GM13976 (cell line): Measurements from ENCODE around the gene RNU5D-1.

ENCODE experiments used
- DNase-seq: peaks from one replicate; pipeline ENCODE4 v3.0.0; 2012; ENCODE audit warnings: low spot score
- CTCF ChIP-seq: IDR thresholded peaks from 2 replicates; pipeline ENCODE4 v1.5.1; 2012; ENCODE audit warnings: borderline replicate concordance, mild to moderate bottlenecking; ENCODE audit not compliant: insufficient read depth; ENCODE audit errors: extremely low read depth, missing control alignments, control extremely low read depth
- in situ Hi-C: fragments of 300-500 bp; cut with MboI; formaldehyde crosslinking; loops from one replicate; pipeline ENCODE4 v1.12.0; 2022; ENCODE audit warnings: low sequenced_read_pairs, mixed read lengths, inconsistent platforms; ENCODE audit not compliant: unreplicated experiment

RNU5D-1 gene

DNA sequence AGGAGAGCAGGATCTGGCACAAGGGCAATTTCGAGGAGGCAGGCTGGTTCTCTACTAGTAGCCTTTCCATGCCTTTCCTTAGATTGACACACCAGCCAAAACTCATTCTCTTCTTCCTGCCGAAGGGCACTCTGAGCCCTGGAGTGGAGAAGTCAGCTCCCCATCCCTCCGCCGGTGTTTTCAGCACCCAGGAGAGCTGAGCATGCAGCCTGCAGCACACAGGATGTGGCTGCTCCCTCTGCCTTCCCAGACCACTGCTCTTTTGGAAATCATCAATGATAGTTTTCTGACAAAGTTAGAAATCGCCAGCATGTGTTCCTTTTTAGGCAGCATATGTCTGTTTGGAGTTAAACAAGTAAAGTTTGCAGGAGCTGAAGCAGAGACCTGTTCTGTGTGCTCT, 11.7 kb downstream of the RNU5D-1 start:
- TF ChIP-seq CTCF: no peak
- in situ Hi-C loops: no loop called here
- no peak for DNase-seq

DNA sequence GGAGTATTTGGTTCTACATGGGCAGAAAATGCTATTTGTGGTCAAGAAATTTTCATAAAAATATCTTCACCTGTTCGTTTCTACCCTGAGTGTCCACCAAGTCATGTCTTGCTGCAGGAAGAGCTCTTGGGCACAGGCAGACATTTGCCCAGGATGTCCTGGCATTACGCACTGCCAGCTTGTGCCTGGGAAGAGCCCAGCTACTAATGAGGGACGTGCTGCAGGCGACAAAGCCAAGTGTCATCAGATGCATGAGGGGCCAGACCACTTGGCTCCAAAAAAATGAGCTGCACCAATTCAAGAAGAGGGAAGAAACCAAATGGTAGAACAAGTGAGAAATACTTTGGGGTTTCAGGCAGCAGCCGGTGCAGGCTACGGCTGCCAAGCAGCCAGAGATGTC, 12.9 kb downstream of the RNU5D-1 start:
- DNase-seq: no peak
- TF ChIP-seq CTCF: no peak
- in situ Hi-C loops: no loop called here

GRCh38 chr1:44717653-44718052, 13.3 kb downstream of the RNU5D-1 start:
- TF ChIP-seq CTCF: no peak
- DNase-seq: no peak
- in situ Hi-C loops: no loop called here

DNA sequence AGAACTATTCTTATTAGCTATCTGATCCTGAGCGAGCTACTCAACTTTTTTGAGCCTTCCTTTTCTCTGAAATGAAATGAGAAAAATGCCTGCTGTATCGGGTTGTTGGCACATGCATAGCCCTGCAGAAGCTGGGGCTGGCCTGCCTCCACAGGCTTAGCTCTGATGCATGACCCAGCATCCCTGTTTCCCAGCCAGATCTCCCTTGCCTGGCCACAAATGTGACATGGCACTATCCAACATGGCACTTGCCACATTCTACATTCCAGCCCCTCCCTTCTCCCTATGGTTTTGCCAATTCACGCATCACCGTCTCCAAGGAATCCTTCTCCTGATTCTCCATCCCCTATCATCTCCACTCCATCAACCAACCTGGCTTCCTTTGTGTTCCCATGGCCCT, 13.8 kb downstream of the RNU5D-1 start:
- in situ Hi-C loops: no loop called here
- no peak for DNase-seq
- TF ChIP-seq CTCF: no peak

- peak; percentile 89 for TF ChIP-seq CTCF
- DNase-seq: peak; percentile 77
- in situ Hi-C loops: no loop called here
Measured at GRCh38 chr1:44714944-44715571, 15.9 kb downstream of the RNU5D-1 start.

GRCh38 chr1:44714532-44714931, 16.4 kb downstream of the RNU5D-1 start:
- no peak for DNase-seq
- TF ChIP-seq CTCF: no peak
- in situ Hi-C loops: no loop called here
